Urinary bladder (tissue), 4 donors: ENCODE measurements around the gene SNX24. TPM values are rescaled to one million over a fixed set of nuclear protein-coding genes. Genes with fewer than 3 reads are reported as not detected.
"Not testable (repeated sequence)": the region's sequence is repeated elsewhere in the genome, so short reads cannot be mapped to it uniquely, and the experiment has no call there.

Source experiments
- DNase-seq: peaks from one replicate; pipeline ENCODE4 v3.0.0-alpha.2; 2015; ENCODE audit errors: extremely low spot score
- H3K27ac ChIP-seq: one replicate; pipeline ENCODE4 v1.5.1; 2013; ENCODE audit warnings: low read depth, mild to moderate bottlenecking, moderate library complexity
- H3K36me3 ChIP-seq: one replicate; pipeline ENCODE4 v1.6.1; 2013; ENCODE audit warnings: mild to moderate bottlenecking, moderate library complexity; ENCODE audit not compliant: insufficient read depth
- H3K4me1 ChIP-seq: one replicate; pipeline ENCODE4 v1.6.1; 2013; ENCODE audit warnings: mild to moderate bottlenecking, moderate library complexity; ENCODE audit not compliant: insufficient read depth
- H3K4me3 ChIP-seq: one replicate; pipeline ENCODE4 v1.5.1; 2013; ENCODE audit warnings: low read depth, low read length
- WGBS: extraction: QIAGEN DNeasy Blood & Tissue Kit; methylation state at CpG from one replicate; pipeline ENCODE4 v1.1.7; 2013; 5-methylcytosine and 5-hydroxymethylcytosine counted together
- polyA plus RNA-seq: library from polyadenylated mRNA; stranded (reverse); fragments of 200-250 nt; gene quantifications from one replicate; pipeline ENCODE4 v1.2.3, GENCODE V29; 2013
- total RNA-seq: library from RNA; depleted of rRNA; stranded (reverse); fragments of >200 nt; gene quantifications from one replicate; pipeline ENCODE4 v1.2.3, GENCODE V29; 2014
- donor health status: healthy with polysubstance abuse.
- donor health status: healthy.

SNX24 gene
- total and polyA plus RNA-seq, 2 donors, result 8.3 to 26.1 TPM

GRCh38 chr5:122847687-122848081 lies 2.3 kb downstream of the SNX24 start:
- H3K36me3 ChIP-seq, result no peaks in the 10 kb centered on the region
- no peak overlapping the region for H3K27ac ChIP-seq
- no peaks in the 10 kb centered on the region for H3K4me1 ChIP-seq
- WGBS, result 90% methylated on average over 2 of the region's 2 CpGs
- DNase-seq, result no peak
- H3K4me3 ChIP-seq, result no peak overlapping the region

- DNase-seq, result no peak
- 83% methylated on average over 1 of the region's 1 CpG for WGBS
- Histone ChIP-seq H3K27ac (no peak overlapping the region), H3K36me3 (no peaks in the 10 kb centered on the region), H3K4me1 (no peaks in the 10 kb centered on the region), H3K4me3 (no peak overlapping the region)
Observed at GRCh38 chr5:122849771-122850170, 4.4 kb downstream of the SNX24 start.

GRCh38 chr5:122857538-122857937 lies 12.1 kb downstream of the SNX24 start:
- H3K4me1 ChIP-seq, result not testable (repeated sequence)
- 97% methylated on average over 8 of the region's 8 CpGs for WGBS

GRCh38 chr5:122858451-122858850 lies 13.0 kb downstream of the SNX24 start:
- no peaks in the 10 kb centered on the region for H3K4me1 ChIP-seq
- WGBS, result 57% methylated on average over 1 of the region's 1 CpG
- no peak overlapping the region for H3K4me3 ChIP-seq
- no peak overlapping the region for H3K27ac ChIP-seq
- no peak for DNase-seq
- no peaks in the 10 kb centered on the region for H3K36me3 ChIP-seq

More at GRCh38 chr5:122857538-122857937, 12.1 kb downstream of the SNX24 start:
- not testable (repeated sequence) for DNase-seq, H3K27ac ChIP-seq, H3K36me3 ChIP-seq, H3K4me3 ChIP-seq

- DNase-seq, result no peak
- Histone ChIP-seq H3K4me1 (no peaks in the 10 kb centered on the region), H3K36me3 (no peaks in the 10 kb centered on the region), H3K27ac (no peak overlapping the region), H3K4me3 (no peak overlapping the region)
- 68% methylated on average over 2 of the region's 2 CpGs for WGBS
Observed at GRCh38 chr5:122863240-122863639, 17.8 kb downstream of the SNX24 start.

GRCh38 chr5:122863721-122864120 lies 18.3 kb downstream of the SNX24 start:
- Histone ChIP-seq H3K4me1 (no peaks in the 10 kb centered on the region), H3K4me3 (no peak overlapping the region), H3K36me3 (no peaks in the 10 kb centered on the region), H3K27ac (no peak overlapping the region)
- 97% methylated on average over 4 of the region's 4 CpGs for WGBS
- no peak for DNase-seq

GRCh38 chr5:122864400-122864799 lies 19.0 kb downstream of the SNX24 start:
- Histone ChIP-seq H3K4me3 (no peak overlapping the region), H3K27ac (no peak overlapping the region), H3K4me1 (no peaks in the 10 kb centered on the region), H3K36me3 (no peaks in the 10 kb centered on the region)
- 91% methylated on average over 6 of the region's 6 CpGs for WGBS
- DNase-seq, result no peak

GRCh38 chr5:122864842-122865241 lies 19.4 kb downstream of the SNX24 start:
- Histone ChIP-seq H3K27ac (no peak overlapping the region), H3K36me3 (no peaks in the 10 kb centered on the region), H3K4me1 (no peaks in the 10 kb centered on the region), H3K4me3 (no peak overlapping the region)
- no peak for DNase-seq
- WGBS, result 89% methylated on average over 1 of the region's 1 CpG

GRCh38 chr5:122870219-122870856 lies 24.9 kb downstream of the SNX24 start:
- WGBS, result 46% methylated on average over 7 of the region's 7 CpGs
- H3K27ac ChIP-seq, result no peak overlapping the region
- H3K36me3 ChIP-seq, result no peaks in the 10 kb centered on the region
- DNase-seq, result no peak
- no peak overlapping the region for H3K4me3 ChIP-seq
- no peaks in the 10 kb centered on the region for H3K4me1 ChIP-seq

- WGBS, result 90% methylated on average over 8 of the region's 8 CpGs
- no peak overlapping the region for H3K4me3 ChIP-seq
- H3K27ac ChIP-seq, result no peak overlapping the region
- no peaks in the 10 kb centered on the region for H3K36me3 ChIP-seq
- H3K4me1 ChIP-seq, result no peaks in the 10 kb centered on the region
- DNase-seq, result no peak
Observed at GRCh38 chr5:122871661-122872060, 26.2 kb downstream of the SNX24 start.

- Histone ChIP-seq H3K4me1 (no peaks in the 10 kb centered on the region), H3K4me3 (no peak overlapping the region), H3K27ac (no peak overlapping the region), H3K36me3 (no peaks in the 10 kb centered on the region)
- WGBS, result 63% methylated on average over 4 of the region's 4 CpGs
- no peak for DNase-seq
Observed at GRCh38 chr5:122874179-122874875, 28.9 kb downstream of the SNX24 start.

GRCh38 chr5:122877518-122877917 lies 32.1 kb downstream of the SNX24 start:
- H3K4me1 ChIP-seq, result no peaks in the 10 kb centered on the region
- no peaks in the 10 kb centered on the region for H3K36me3 ChIP-seq
- no peak overlapping the region for H3K4me3 ChIP-seq
- no peak for DNase-seq
- H3K27ac ChIP-seq, result no peak overlapping the region
- 88% methylated on average over 2 of the region's 2 CpGs for WGBS

- no peak for DNase-seq
- Histone ChIP-seq H3K36me3 (no peaks in the 10 kb centered on the region), H3K4me3 (no peak overlapping the region), H3K4me1 (peaks cover 2% of the 10 kb centered on the region), H3K27ac (no peak overlapping the region)
- WGBS, result 92% methylated on average over 3 of the region's 3 CpGs
Observed at GRCh38 chr5:122879076-122879475, 33.7 kb downstream of the SNX24 start.

- H3K4me3 ChIP-seq, result no peak overlapping the region
- no peak for DNase-seq
- H3K4me1 ChIP-seq, result peaks cover 4% of the 10 kb centered on the region
- no peaks in the 10 kb centered on the region for H3K36me3 ChIP-seq
- WGBS, result 75% methylated on average over 4 of the region's 4 CpGs
- no peak overlapping the region for H3K27ac ChIP-seq
Observed at GRCh38 chr5:122880170-122880689, 34.8 kb downstream of the SNX24 start.
